Measurements from ENCODE around the gene VMAC.

The VMAC gene

DNA sequence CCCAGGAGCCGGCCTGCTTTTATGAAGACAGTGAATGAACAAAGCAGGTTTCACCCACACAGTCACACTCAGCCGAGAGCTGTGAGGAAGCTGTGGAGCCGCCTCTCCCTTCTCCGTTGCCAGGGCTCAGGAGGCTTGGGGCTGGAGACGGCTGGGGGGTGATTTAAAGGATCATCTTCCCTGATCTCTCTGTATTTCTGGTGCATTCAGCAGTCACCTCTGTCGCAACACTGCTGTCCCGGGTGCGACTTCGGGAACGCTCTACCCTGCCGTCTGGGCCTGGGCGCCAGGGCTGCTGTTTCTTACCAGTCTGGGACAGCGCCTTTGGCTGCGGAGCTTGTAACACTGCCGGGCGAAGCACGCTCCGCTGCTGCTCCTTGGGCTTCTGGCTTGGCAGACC lies 27.5 kb downstream of the VMAC start:
- no peak for DNase-seq

- no peak for DNase-seq
These were observed 28.1 kb downstream of the VMAC start for GRCh38 chr19:5932609-5933262.

GRCh38 chr19:5933391-5934068 lies 28.9 kb downstream of the VMAC start:
- no peak for DNase-seq

- no peak for DNase-seq
These were observed 29.4 kb downstream of the VMAC start for GRCh38 chr19:5934069-5934401.

DNA sequence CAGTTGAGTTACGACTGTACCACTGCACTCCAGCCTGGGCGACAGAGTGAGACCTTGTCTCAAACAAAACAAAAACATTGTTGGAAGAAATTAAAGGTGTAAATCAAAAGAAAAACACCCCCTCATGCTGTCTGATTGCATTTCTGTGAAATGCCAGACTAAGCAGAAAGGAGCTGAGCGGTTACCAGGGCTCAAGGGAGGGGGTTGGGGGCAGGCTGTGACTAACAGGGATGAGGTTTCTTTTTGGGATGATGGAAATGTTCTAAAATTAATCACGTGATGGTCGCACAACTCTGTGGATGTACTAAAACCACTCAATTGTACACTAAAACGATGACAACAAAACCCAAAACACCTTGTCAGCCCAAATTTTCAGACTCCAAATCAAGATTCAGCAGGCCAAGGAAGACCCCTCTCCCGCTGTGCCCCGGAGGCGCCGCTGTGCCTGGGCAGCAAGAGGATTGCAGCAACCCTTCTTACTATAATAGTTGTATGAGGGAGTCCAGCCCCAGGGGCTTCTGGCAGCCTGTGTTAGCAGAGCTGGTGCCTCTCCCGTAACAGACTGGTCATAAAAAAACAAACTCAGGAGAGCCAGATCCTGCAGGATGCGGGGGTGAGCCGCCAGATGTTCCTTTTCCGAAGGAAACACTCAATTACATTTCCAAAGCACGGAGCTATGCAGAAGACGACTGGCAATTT lies 30.3 kb downstream of the VMAC start:
- no peak for DNase-seq

DNA sequence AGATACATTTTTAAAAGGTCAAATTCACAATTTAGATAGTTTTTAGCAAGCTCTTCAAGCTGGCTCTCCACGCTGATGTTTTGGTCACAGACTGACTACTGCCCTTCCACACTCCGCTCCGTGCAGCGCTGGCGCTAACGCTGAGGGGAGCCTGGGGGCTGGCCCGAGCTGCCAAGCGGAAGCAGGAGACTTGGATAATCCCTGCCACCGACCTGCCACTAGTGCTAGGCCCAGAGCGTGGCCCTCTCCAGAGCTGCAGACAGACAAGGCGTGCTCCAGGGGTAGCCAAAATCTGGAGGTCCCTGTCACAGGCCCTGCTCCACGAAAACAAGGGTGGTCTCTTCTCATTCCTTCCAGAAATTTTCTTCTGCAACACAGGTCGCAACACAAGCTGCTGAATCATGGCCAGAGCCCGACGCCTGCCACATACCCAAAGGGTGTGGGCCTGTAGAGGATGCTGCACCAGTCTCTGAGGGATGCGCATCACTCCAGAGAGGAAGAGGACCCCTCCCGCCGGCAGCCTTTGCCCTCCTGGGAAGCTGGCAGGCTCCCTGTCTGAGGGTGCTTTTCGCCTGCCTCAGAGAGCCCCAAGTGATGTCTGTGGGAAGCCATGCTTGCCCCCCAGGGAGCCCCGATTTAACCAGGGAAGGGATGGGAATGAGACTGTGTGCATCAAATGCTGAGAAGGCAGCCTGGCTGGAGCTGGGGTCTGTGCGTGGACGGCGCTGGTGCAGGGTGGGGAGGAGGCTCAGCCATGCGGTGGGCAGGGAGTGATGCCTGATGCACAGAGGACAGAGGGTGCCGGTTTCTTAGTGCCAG lies 31.0 kb downstream of the VMAC start:
- no peak for DNase-seq

GRCh38 chr19:5936292-5936592 lies 31.6 kb downstream of the VMAC start:
- no peak for DNase-seq

DNA sequence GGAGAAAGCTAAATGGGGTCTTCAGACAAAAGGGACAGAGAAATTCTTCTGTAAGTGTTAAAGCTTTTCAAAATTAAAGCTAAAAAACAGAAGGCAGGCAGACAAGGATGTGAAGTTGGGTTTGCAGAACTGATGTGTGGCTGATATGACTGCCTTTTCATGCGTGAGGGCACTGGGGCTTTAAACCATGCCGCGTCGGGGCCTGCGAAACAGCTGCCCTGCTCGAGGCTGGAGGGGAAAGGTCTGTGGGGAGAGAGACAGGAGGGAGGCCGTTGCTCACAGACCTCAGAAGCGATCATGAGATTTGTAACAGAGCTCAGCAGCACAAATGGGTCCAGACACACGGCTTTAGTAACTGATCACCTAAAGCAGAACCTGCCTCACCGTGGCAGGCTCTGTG lies 32.9 kb downstream of the VMAC start:
- DNase-seq: no peak

- DNase-seq: no peak
These were observed 35.9 kb downstream of the VMAC start for GRCh38 chr19:5940260-5941208.

DNA sequence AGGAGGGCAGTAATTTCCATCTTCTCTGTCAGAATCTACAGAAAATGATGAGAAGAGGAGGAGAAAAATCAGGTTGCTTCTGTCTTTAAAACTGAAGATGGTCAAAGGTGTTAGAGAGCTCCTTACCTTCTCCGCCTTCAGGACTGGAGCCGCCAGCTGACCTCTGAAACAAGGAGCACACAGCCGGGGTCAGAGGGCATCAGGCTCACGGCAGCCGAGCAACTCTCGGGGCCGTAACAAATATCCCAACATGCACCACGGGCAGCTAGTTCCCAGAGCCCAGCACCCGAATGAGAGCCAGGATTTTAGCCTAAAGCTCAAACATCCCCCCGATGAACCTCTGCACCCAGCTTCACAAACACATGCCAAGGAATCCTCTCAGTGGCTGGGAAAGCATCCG lies 37.0 kb downstream of the VMAC start:
- no peak for DNase-seq

- no peak for DNase-seq
These were observed 38.4 kb downstream of the VMAC start for GRCh38 chr19:5943045-5943444.

DNA sequence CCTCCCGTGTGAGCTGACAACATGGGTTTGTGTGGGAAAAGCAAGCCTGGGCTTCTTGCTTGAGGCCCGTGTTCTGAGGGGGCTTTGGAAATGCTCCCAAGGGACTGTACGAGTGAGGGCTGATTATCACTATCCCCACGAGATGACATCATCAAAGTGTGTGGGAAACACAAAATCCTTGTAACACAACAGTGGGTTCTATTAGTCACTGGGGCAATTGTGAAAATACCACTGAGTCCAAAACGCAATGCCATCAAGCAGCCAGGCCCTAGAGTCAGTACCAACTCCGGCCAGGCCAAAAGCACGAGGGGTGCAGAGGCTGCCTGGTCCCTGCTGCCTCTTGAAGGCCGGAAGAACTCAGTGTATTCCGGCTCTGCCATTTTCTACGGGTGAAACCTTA lies 39.0 kb downstream of the VMAC start:
- no peak for DNase-seq

GRCh38 chr19:5947435-5947834 lies 42.8 kb downstream of the VMAC start:
- no peak for DNase-seq

- DNase-seq: no peak
These were observed 44.3 kb downstream of the VMAC start for GRCh38 chr19:5948752-5949564.

- DNase-seq: no peak
These were observed 45.2 kb downstream of the VMAC start for GRCh38 chr19:5949792-5950305.

DNA sequence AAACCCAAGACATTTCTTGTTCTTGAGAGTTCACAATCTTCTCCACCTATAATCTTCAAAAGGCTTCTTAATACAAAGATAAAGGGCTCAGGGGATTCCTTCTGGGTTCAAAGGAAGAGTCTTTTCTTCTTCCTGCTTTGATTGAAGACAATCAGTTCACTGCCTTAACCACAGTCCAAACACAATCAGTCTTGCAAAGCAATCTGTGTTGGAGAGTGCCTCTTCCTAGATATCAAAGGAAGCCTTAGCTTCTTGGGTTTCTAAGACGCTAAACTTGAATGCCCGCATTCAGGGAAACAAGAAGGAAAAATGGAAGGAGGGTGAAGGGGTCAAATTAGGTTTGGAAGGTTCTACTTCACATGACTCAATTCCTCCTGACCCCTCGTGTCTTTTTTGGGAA lies 46.1 kb downstream of the VMAC start:
- DNase-seq: no peak

DNA sequence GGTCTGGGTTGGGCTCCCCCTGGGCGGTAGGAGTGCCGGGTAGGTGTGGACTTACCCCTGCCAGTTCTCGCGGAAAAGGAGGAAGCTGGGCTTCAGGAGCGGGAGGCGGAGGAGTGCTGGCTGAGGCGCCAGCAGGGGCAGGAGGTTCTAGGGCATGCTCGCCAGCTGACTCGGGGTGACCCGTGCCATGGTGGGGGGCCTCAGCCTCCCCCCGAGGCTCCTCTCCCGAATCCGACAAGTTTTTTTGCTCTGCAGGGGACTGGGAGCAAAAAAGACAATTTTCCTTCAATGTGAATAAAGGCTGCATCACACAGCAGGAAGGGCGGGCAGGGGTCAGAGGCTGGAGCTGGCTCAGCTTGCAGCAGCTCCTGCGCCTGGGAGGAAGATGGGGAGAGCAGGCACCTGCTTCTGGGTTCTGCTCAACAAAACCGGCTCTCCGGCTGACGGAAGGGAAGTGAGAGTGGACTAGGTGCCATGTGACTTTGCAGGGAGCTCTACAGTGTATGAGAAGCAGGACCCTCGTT lies 46.7 kb downstream of the VMAC start:
- DNase-seq: no peak

DNA sequence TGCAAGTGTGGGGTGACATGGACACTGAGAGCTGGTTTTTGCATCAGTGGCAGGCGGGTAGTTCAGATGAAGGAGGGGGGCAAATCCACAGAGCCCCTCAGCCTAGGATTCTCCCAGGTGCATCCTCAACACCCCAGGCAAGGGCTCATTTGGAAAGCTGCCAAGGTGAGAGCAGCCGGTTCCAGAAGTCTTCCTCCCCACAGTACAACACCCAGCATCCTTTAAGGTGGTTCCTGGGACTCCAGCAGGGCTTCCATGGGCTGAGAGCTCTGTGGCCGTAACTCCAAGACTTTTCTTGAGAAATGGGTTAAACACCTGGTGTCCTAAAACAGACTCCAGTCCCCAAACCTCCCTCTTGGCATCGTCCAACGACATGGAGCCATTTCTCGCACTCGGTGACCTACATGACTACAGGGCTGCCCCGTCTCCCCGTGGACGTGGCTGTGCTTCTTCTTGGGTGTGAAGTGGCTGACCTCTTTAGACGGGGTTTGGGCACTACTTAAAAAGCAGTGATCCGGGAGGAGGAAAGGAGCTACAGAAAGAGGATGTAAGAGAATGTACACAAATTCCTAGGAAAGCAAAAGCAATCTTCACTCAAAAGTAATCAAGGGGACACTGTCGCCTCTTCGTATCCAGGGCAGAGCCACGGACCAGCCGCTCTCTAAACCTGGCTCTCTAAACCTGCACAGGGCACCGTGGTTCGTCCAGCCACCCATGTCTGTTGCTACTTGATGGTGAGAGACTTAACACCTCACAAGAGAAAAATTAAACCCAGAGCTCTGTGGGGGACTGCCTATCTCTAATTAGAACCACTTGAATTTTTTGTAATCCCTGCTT lies 47.7 kb downstream of the VMAC start:
- DNase-seq: no peak

GRCh38 chr19:5953030-5953589 lies 48.4 kb downstream of the VMAC start:
- no peak for DNase-seq

DNA sequence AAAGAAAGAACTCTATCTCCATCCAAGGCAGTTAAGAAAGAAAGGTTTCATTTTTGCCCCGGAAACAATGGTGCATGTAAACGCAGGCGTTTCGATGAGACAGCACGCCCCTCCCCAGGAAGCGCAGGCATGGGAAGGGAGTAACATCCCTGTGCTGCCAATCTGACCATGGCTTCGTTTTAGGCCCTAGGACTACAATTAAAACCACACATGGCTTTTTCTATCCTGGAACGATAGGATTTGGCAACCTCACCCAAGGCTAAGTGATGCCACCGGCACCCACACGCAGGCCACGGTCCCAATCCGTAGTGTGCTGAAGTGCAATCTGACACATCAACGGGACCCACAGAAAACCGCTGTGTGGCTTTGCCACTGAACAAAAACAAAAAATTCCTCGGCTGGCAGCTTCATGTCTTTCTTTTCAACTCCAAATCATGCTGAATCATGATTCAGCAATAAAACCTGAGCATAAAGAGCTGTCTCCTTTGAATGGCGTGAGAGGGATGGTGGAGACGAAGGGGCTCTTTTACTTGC lies 49.1 kb downstream of the VMAC start:
- DNase-seq: peak; percentile 69
